Muscle layer of colon (tissue), 2 donors: ENCODE measurements around the gene DOP1A.

Experiments
- H3K27ac ChIP-seq: one replicate; pipeline ENCODE4 v1.7.0; 2013; ENCODE audit warnings: low read depth, mild to moderate bottlenecking, low read length, moderate library complexity
- H3K27me3 ChIP-seq, 2 donors: one replicate each; pipeline ENCODE4 v1.7.0; 2013; ENCODE audit warnings: low read length in 2 of 2, mild to moderate bottlenecking in 2 of 2; ENCODE audit not compliant: insufficient read depth in 2 of 2, control insufficient read depth in 1 of 2
- H3K36me3 ChIP-seq: one replicate; pipeline ENCODE4 v1.7.0; 2013; ENCODE audit warnings: mild to moderate bottlenecking, low read length; ENCODE audit not compliant: insufficient read depth
- H3K4me1 ChIP-seq: one replicate; pipeline ENCODE4 v1.7.0; 2013; ENCODE audit warnings: mild to moderate bottlenecking, low read length; ENCODE audit not compliant: insufficient read depth
- H3K4me3 ChIP-seq, 2 donors: one replicate each; pipeline ENCODE4 v1.7.0; 2013; ENCODE audit warnings: low read length in 2 of 2, low read depth in 1 of 2, mild to moderate bottlenecking in 1 of 2, moderate library complexity in 1 of 2
- H3K9ac ChIP-seq: one replicate; pipeline ENCODE4 v1.7.0; 2013; ENCODE audit warnings: low read length
- H3K9me3 ChIP-seq: one replicate; pipeline ENCODE4 v1.7.0; 2013; ENCODE audit warnings: mild to moderate bottlenecking, low read length
- donor health status: abdominal sarcoma.
- donor health status: Adenocarcinoma of cecum.

DOP1A gene

GRCh38 chr6:83124553-83124952, 57.1 kb downstream of the DOP1A start:
- H3K36me3 ChIP-seq: peaks cover 55% of the 10 kb centered on the region
- H3K9me3 ChIP-seq: no peaks in the 10 kb centered on the region
- no peaks in the 10 kb centered on the region for H3K4me1 ChIP-seq
- no peaks in the 10 kb centered on the region for H3K27me3 ChIP-seq
- H3K4me3 ChIP-seq: no peak overlapping the region
- H3K9ac ChIP-seq: no peak overlapping the region
- H3K27ac ChIP-seq: no peak overlapping the region

GRCh38 chr6:83125425-83125824, 58.0 kb downstream of the DOP1A start:
- no peak overlapping the region for H3K27ac ChIP-seq
- H3K36me3 ChIP-seq: peaks cover 61% of the 10 kb centered on the region
- H3K4me1 ChIP-seq: no peaks in the 10 kb centered on the region
- no peaks in the 10 kb centered on the region for H3K27me3 ChIP-seq
- no peak overlapping the region for H3K9ac ChIP-seq
- H3K4me3 ChIP-seq: no peak overlapping the region
- H3K9me3 ChIP-seq: no peaks in the 10 kb centered on the region

DNA sequence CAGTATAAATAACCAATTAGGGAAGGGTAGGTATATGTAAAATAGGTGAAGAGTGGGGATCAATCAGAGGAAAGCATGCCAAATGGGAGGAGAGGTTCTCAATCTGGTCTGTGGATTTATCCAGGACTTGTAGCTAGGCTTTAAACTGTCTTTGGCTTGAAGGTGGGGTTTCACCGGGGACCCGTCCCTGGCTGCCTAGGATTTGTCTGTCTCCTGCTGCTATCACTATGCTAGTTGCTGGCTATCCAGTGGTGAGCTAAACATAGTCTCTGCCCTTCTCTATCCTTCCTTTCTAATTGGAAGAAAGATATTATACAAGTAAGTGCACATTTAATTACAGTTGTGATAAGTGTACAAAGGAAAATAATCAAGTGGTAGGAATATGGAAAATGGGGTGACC, 58.8 kb downstream of the DOP1A start:
- Histone ChIP-seq H3K36me3 (peaks cover 58% of the 10 kb centered on the region), H3K27ac (no peak overlapping the region), H3K4me3 (no peak overlapping the region), H3K4me1 (no peaks in the 10 kb centered on the region), H3K9me3 (no peaks in the 10 kb centered on the region), H3K9ac (no peak overlapping the region), H3K27me3 (no peaks in the 10 kb centered on the region)

DNA sequence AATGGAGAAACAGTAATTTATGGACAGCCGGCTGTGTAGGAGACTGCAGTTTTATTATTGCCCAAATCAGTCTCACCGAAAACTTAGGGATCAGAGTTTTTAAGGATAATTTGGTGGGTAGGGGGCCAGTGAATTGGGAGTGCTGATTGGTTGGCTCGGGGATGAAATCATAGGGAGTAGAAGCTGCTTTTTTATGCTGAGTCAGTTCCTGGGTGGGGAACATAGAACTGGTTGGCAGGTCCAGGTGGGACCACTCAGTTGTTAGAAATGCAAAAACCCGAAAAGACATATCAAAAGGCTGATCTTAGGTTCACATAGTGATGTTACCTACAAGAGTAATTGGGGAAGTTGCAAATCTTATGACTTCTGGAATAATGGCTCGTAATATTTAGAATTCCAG, 59.3 kb downstream of the DOP1A start:
- no peaks in the 10 kb centered on the region for H3K9me3 ChIP-seq
- no peak overlapping the region for H3K4me3 ChIP-seq
- H3K4me1 ChIP-seq: no peaks in the 10 kb centered on the region
- no peaks in the 10 kb centered on the region for H3K27me3 ChIP-seq
- no peak overlapping the region for H3K9ac ChIP-seq
- no peak overlapping the region for H3K27ac ChIP-seq
- H3K36me3 ChIP-seq: peaks cover 63% of the 10 kb centered on the region

DNA sequence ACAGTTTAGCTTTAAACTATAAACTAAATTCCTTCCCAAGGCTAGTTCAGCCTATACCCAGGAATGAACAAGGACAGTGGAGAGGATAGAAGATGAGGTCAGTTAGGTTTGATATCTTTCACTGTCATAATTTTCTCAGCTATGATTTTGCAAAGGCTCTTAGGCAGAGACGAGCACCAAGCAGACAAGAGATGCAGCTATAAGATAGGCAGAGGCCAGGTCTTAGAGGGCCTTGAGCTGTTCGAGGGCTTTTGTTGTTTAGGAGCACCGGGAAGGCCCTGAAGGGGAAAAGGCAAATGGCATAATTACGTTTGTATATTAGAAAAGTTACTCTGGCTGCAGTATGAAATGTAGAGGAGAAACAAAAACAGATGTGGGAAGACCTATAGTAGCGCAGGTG, 59.8 kb downstream of the DOP1A start:
- no peak overlapping the region for H3K9ac ChIP-seq
- no peak overlapping the region for H3K4me3 ChIP-seq
- no peaks in the 10 kb centered on the region for H3K9me3 ChIP-seq
- H3K36me3 ChIP-seq: peaks cover 67% of the 10 kb centered on the region
- H3K4me1 ChIP-seq: no peaks in the 10 kb centered on the region
- H3K27me3 ChIP-seq: no peaks in the 10 kb centered on the region
- no peak overlapping the region for H3K27ac ChIP-seq

DNA sequence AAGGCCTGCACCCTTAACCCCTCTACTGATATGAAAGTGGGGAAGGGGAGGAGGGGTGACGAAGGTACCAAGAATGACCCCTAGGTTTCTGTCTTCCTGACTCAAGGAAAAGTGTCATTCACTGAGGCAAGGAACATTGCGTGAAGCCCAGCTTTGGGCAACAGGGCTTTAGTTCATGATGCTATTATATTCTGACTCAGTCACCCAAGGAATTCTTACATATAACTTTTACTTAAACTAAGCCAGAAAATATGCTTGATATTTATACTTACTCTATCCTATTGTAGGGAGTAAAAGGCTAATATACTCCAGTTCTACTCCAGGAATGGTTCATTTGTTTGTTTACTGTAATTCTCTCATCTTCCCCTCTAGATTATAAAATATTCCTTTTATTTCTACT, 60.5 kb downstream of the DOP1A start:
- no peaks in the 10 kb centered on the region for H3K9me3 ChIP-seq
- H3K36me3 ChIP-seq: peaks cover 67% of the 10 kb centered on the region
- H3K4me3 ChIP-seq: no peak overlapping the region
- H3K27me3 ChIP-seq: no peaks in the 10 kb centered on the region
- H3K9ac ChIP-seq: no peak overlapping the region
- H3K27ac ChIP-seq: no peak overlapping the region
- no peaks in the 10 kb centered on the region for H3K4me1 ChIP-seq

DNA sequence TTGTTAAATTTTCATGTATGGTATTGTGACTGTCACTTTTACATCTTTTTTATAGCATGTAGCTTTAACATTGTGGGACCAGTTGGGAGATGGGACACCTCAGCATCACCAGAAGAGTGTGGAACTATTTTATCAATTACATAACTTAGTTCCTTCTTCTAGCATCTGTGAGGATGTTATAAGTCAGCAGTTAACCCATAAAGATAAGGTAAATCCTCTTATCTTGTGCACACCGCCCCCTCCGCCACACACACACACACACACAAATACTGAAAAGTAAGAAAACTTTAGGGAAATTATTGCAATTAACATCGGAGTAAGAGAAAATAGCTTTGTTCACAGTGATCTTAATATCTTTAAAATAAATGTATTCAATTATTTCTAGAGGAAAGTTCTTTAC, 64.7 kb downstream of the DOP1A start:
- H3K9ac ChIP-seq: no peak overlapping the region
- peaks cover 51% of the 10 kb centered on the region for H3K36me3 ChIP-seq
- H3K4me1 ChIP-seq: no peaks in the 10 kb centered on the region
- H3K27ac ChIP-seq: no peak overlapping the region
- no peak overlapping the region for H3K4me3 ChIP-seq
- H3K9me3 ChIP-seq: no peaks in the 10 kb centered on the region
- no peaks in the 10 kb centered on the region for H3K27me3 ChIP-seq

GRCh38 chr6:83138118-83138722, 70.7 kb downstream of the DOP1A start:
- Histone ChIP-seq H3K27ac (no peak overlapping the region), H3K27me3 (no peaks in the 10 kb centered on the region), H3K4me3 (no peak overlapping the region), H3K4me1 (no peaks in the 10 kb centered on the region), H3K36me3 (peaks cover 25% of the 10 kb centered on the region), H3K9ac (no peak overlapping the region), H3K9me3 (no peaks in the 10 kb centered on the region)

GRCh38 chr6:83138758-83139157, 71.3 kb downstream of the DOP1A start:
- no peaks in the 10 kb centered on the region for H3K4me1 ChIP-seq
- H3K27ac ChIP-seq: no peak overlapping the region
- H3K4me3 ChIP-seq: no peak overlapping the region
- no peaks in the 10 kb centered on the region for H3K27me3 ChIP-seq
- peaks cover 25% of the 10 kb centered on the region for H3K36me3 ChIP-seq
- H3K9ac ChIP-seq: no peak overlapping the region
- H3K9me3 ChIP-seq: no peaks in the 10 kb centered on the region

- Histone ChIP-seq H3K4me3 (no peak overlapping the region), H3K36me3 (peaks cover 26% of the 10 kb centered on the region), H3K27me3 (no peaks in the 10 kb centered on the region), H3K4me1 (no peaks in the 10 kb centered on the region), H3K27ac (no peak overlapping the region), H3K9ac (no peak overlapping the region), H3K9me3 (no peaks in the 10 kb centered on the region)
Observed at GRCh38 chr6:83151114-83151513, 83.6 kb downstream of the DOP1A start.

DNA sequence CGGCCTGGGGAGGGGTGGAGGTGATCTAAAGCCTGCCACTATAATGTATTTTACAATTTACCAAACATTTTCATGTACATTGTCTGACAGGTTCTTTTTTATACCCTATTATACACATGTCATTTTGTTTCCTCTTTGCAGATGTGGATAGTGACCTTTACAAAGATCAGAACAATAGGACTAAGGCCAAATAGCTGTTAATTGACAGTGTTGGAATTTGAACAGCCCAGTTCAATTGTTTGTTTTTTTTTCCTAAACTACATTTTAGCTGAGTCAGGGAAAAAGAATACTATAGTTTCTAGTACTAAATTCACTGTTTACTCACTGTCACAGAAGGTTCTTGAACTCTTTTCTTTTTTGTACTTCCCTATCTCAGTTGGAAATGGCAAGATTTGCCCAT, 85.4 kb downstream of the DOP1A start:
- no peak overlapping the region for H3K9ac ChIP-seq
- no peaks in the 10 kb centered on the region for H3K4me1 ChIP-seq
- H3K4me3 ChIP-seq: no peak overlapping the region
- no peak overlapping the region for H3K27ac ChIP-seq
- peaks cover 33% of the 10 kb centered on the region for H3K36me3 ChIP-seq
- no peaks in the 10 kb centered on the region for H3K27me3 ChIP-seq
- H3K9me3 ChIP-seq: no peaks in the 10 kb centered on the region

GRCh38 chr6:83153883-83154521, 86.5 kb downstream of the DOP1A start:
- Histone ChIP-seq H3K9me3 (no peaks in the 10 kb centered on the region), H3K27me3 (no peaks in the 10 kb centered on the region), H3K4me3 (no peak overlapping the region), H3K27ac (no peak overlapping the region), H3K4me1 (no peaks in the 10 kb centered on the region), H3K9ac (no peak overlapping the region), H3K36me3 (peaks cover 29% of the 10 kb centered on the region)
